ENCODE measurements around the gene KCNH2. TPM values are rescaled to one million over a fixed set of nuclear protein-coding genes. Genes with fewer than 3 reads are reported as not detected.

Gene KCNH2
- total and polyA plus RNA-seq, 4 donors: 0.18 to 74.6 (median 0.33) TPM; not detected in 1

DNA sequence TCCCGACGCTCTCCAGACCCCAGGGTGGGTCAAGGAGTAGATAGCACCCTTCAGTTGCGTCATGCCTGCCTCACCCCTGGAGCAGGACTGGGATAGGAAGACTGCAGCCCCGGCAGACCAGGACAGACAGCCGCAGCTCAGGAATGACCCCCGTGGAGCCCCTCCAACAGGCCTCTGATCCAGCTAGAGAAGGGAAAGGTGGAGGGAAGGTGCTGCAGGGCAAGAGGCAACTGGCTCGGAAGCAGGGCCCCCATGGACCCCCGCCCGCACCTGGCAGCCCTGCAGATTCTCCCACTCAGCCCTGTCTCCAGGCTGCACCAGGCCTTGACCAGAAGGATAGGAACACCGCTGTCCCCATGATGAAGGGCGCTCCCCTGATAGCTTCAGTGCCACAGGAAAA, 7.7 kb downstream of the KCNH2 start:
- 65% methylated on average over 11 of the region's 11 CpGs for WGBS
- no peak for DNase-seq (ENCODE audit: low spot score)
- Histone ChIP-seq H3K4me1 (ENCODE audit: control insufficient read depth in 4 of 4, insufficient read depth in 4 of 4, low read length in 3 of 4) (peaks cover 0 to 12% (median 5%) of the 10 kb centered on the region in 4 donors), H3K9ac (ENCODE audit: low read depth in 1 of 2, low read length in 2 of 2) (no peak overlapping the region), H3K27me3 (ENCODE audit: control insufficient read depth in 4 of 4, insufficient read depth in 4 of 4, low read length in 3 of 4) (peaks cover 0 to 1% (median 0%) of the 10 kb centered on the region in 4 donors), H3K9me3 (ENCODE audit: control insufficient read depth in 4 of 4, low read length in 3 of 4) (no peaks in the 10 kb centered on the region), H3K36me3 (ENCODE audit: control insufficient read depth in 4 of 4, insufficient read depth in 3 of 4, low read depth in 1 of 4, low read length in 3 of 4) (no peaks in the 10 kb centered on the region), H3K27ac (ENCODE audit: low read depth in 1 of 2, low read length in 2 of 2) (no peak overlapping the region), H3K4me3 (ENCODE audit: low read depth in 1 of 3, low read length in 3 of 3) (no peak overlapping the region)
- TF ChIP-seq, protein P1, sequence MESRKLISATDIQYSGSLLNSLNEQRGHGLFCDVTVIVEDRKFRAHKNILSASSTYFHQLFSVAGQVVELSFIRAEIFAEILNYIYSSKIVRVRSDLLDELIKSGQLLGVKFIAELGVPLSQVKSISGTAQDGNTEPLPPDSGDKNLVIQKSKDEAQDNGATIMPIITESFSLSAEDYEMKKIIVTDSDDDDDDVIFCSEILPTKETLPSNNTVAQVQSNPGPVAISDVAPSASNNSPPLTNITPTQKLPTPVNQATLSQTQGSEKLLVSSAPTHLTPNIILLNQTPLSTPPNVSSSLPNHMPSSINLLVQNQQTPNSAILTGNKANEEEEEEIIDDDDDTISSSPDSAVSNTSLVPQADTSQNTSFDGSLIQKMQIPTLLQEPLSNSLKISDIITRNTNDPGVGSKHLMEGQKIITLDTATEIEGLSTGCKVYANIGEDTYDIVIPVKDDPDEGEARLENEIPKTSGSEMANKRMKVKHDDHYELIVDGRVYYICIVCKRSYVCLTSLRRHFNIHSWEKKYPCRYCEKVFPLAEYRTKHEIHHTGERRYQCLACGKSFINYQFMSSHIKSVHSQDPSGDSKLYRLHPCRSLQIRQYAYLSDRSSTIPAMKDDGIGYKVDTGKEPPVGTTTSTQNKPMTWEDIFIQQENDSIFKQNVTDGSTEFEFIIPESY (IDR thresholded peaks at IDR 0.05): no peak
- TF ChIP-seq HNF4A (conservative IDR thresholded peaks at IDR 0.05): no peak
- TF ChIP-seq RAD21 (IDR thresholded peaks at IDR 0.05): no peak
- TF ChIP-seq, protein P2, sequence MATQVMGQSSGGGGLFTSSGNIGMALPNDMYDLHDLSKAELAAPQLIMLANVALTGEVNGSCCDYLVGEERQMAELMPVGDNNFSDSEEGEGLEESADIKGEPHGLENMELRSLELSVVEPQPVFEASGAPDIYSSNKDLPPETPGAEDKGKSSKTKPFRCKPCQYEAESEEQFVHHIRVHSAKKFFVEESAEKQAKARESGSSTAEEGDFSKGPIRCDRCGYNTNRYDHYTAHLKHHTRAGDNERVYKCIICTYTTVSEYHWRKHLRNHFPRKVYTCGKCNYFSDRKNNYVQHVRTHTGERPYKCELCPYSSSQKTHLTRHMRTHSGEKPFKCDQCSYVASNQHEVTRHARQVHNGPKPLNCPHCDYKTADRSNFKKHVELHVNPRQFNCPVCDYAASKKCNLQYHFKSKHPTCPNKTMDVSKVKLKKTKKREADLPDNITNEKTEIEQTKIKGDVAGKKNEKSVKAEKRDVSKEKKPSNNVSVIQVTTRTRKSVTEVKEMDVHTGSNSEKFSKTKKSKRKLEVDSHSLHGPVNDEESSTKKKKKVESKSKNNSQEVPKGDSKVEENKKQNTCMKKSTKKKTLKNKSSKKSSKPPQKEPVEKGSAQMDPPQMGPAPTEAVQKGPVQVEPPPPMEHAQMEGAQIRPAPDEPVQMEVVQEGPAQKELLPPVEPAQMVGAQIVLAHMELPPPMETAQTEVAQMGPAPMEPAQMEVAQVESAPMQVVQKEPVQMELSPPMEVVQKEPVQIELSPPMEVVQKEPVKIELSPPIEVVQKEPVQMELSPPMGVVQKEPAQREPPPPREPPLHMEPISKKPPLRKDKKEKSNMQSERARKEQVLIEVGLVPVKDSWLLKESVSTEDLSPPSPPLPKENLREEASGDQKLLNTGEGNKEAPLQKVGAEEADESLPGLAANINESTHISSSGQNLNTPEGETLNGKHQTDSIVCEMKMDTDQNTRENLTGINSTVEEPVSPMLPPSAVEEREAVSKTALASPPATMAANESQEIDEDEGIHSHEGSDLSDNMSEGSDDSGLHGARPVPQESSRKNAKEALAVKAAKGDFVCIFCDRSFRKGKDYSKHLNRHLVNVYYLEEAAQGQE (IDR thresholded peaks at IDR 0.05): no peak
- no peak for TF ChIP-seq RXRA (IDR thresholded peaks at IDR 0.05)
- TF ChIP-seq NR2F2 (IDR thresholded peaks at IDR 0.05): no peak

DNA sequence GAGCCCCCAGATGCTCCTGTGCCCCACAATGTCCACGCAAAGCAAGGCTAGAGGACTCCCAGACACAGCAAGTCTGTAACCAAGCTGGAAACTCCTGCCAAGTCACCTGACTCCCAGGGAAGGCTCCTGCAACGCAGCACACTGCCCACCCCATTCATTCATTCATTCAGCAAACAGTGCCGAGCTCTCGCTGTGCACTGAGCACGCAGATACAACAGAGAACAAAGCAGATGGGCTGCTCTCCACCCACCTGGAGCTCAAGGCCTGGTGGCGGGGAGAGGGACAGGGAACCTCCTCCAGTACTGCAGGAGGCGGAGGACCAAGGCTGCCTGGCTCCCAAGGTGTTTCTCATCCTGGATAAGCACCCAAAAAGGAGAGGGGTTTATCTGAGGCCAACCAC, 8.6 kb downstream of the KCNH2 start:
- no peaks in the 10 kb centered on the region for H3K9me3 ChIP-seq (ENCODE audit: control insufficient read depth in 4 of 4, low read length in 3 of 4)
- no peak for DNase-seq (ENCODE audit: low spot score)
- TF ChIP-seq RAD21 (IDR thresholded peaks at IDR 0.05) (no peak), HNF4G (IDR thresholded peaks at IDR 0.05) (no peak), HNF4A (conservative IDR thresholded peaks at IDR 0.05) (no peak), EGR1 (IDR thresholded peaks at IDR 0.05; ENCODE audit: low read depth in 2 of 2) (no peak), GABPA (IDR thresholded peaks at IDR 0.05 in 1 of 2, conservative IDR thresholded peaks at IDR 0.05 in 1 of 2) (no peak), RXRA (IDR thresholded peaks at IDR 0.05) (no peak)
- H3K9ac ChIP-seq (ENCODE audit: low read depth in 1 of 2, low read length in 2 of 2): no peak overlapping the region
- no peak overlapping the region for H3K4me3 ChIP-seq (ENCODE audit: low read depth in 1 of 3, low read length in 3 of 3)
- 62% methylated on average over 7 of the region's 7 CpGs for WGBS
- H3K27me3 ChIP-seq (ENCODE audit: control insufficient read depth in 4 of 4, insufficient read depth in 4 of 4, low read length in 3 of 4): peaks cover 0 to 3% (median under 1%) of the 10 kb centered on the region in 4 donors
- H3K4me1 ChIP-seq (ENCODE audit: control insufficient read depth in 4 of 4, insufficient read depth in 4 of 4, low read length in 3 of 4): peaks cover 0 to 9% (median 1%) of the 10 kb centered on the region in 4 donors
- no peaks in the 10 kb centered on the region for H3K36me3 ChIP-seq (ENCODE audit: control insufficient read depth in 4 of 4, insufficient read depth in 3 of 4, low read depth in 1 of 4, low read length in 3 of 4)
- H3K27ac ChIP-seq (ENCODE audit: low read depth in 1 of 2, low read length in 2 of 2): no peak overlapping the region

DNA sequence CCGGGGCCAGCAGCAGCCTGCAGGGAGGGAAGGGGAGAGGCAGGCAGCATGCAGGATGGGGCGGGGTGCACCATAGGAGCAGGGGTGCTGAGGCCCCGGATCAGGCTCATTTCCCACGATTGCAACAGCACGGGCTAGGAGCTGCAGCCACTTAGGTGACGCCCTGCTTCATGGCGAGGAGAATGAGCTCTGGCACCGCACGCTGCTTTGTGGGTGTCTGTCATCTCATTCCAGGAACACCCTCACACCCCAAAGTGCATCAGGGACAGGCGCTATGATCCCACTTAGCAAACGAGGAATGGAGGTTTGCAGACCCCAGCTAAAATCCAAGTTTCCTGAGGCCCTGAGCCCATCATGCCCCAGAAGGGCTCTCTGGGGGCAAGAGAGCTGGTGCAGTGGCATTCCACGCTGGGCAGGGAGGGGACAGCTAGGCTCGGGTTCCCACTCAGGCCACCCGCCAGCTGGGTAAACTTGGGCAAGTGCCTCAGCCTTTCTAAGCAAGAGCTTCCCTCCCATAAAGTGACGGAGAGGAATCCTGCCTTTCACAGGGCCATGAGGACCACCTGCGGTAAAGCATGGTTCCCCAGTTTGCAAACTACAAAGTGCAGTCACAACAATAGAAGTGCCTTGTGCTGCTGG, 9.3 kb downstream of the KCNH2 start:
- DNase-seq (ENCODE audit: low spot score): no peak
- H3K4me3 ChIP-seq (ENCODE audit: low read depth in 1 of 3, low read length in 3 of 3): no peak overlapping the region
- H3K36me3 ChIP-seq (ENCODE audit: control insufficient read depth in 4 of 4, insufficient read depth in 3 of 4, low read depth in 1 of 4, low read length in 3 of 4): no peaks in the 10 kb centered on the region
- H3K9ac ChIP-seq (ENCODE audit: low read depth in 1 of 2, low read length in 2 of 2): no peak overlapping the region
- WGBS: 60% methylated on average over 16 of the region's 16 CpGs
- TF ChIP-seq, protein P3, sequence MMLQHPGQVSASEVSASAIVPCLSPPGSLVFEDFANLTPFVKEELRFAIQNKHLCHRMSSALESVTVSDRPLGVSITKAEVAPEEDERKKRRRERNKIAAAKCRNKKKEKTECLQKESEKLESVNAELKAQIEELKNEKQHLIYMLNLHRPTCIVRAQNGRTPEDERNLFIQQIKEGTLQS (IDR thresholded peaks at IDR 0.05): no peak
- TF ChIP-seq, protein P2 (IDR thresholded peaks at IDR 0.05): no peak
- TF ChIP-seq EGR1 (IDR thresholded peaks at IDR 0.05; ENCODE audit: low read depth in 2 of 2) (no peak), HNF4A (conservative IDR thresholded peaks at IDR 0.05) (no peak), HNF4G (IDR thresholded peaks at IDR 0.05) (no peak)
- H3K27me3 ChIP-seq (ENCODE audit: control insufficient read depth in 4 of 4, insufficient read depth in 4 of 4, low read length in 3 of 4): peaks cover 0 to 3% (median under 1%) of the 10 kb centered on the region in 4 donors
- H3K9me3 ChIP-seq (ENCODE audit: control insufficient read depth in 4 of 4, low read length in 3 of 4): no peaks in the 10 kb centered on the region
- H3K27ac ChIP-seq (ENCODE audit: low read depth in 1 of 2, low read length in 2 of 2): no peak overlapping the region
- H3K4me1 ChIP-seq (ENCODE audit: control insufficient read depth in 4 of 4, insufficient read depth in 4 of 4, low read length in 3 of 4): peaks cover 0 to 14% (median 1%) of the 10 kb centered on the region in 4 donors
